ENCODE results near the gene PDGFRB. TPM values are rescaled to one million over a fixed set of nuclear protein-coding genes. Genes with fewer than 3 reads are reported as not detected.

PDGFRB gene
- total and polyA plus RNA-seq, 10 of the 15 experiments (the other 5 are each of a cell fraction or from before 2014, with no cell fraction given) = 0.02 to 3.0 (median 1.0) TPM

- no peak for ATAC-seq
- no peak for FAIRE-seq
- no TSS peak for BruUV-seq (replicated peaks)
- no peak overlapping the region for H2AFZ ChIP-seq (ENCODE audit: control insufficient read depth, low read depth, low read length)
- H3K4me2 ChIP-seq (ENCODE audit: control insufficient read depth, insufficient read depth) = no peak overlapping the region
- intact Hi-C loops (cut with micrococcal nuclease; ENCODE audit: unreplicated experiment) = no loop called here
- in situ Hi-C loops (cut with MboI) = no loop called here
- H3K27me3 ChIP-seq (replicated peaks in 1 of 2; ENCODE audit: control insufficient read depth in 2 of 2, insufficient read depth in 2 of 2, low read length in 1 of 2) = no peaks in the 10 kb centered on the region
- H3K9ac ChIP-seq (ENCODE audit: control insufficient read depth, insufficient read depth, low read length) = no peak overlapping the region
- ChIA-PET POLR2A (interaction anchor here (0.9 to 1.1 kb wide), 2 partner anchors 18 to 19 kb away, joined by 3 read pairs; partner anchors contain the start of gene PDGFRB), SMC1A (ENCODE audit: uncharacterized antibody, unreplicated experiment) (interaction anchor here (1.6 kb wide), 1 partner anchor 16 kb away, joined by 3 read pairs; no protein-coding TSS in a partner anchor), RAD21 (ENCODE audit: unreplicated experiment) (interaction anchor here (0.6 kb wide), 1 partner anchor 22 kb away, joined by 4 read pairs; no protein-coding TSS in a partner anchor), CTCF (interaction anchor here (0.8 kb wide), 1 partner anchor 21 kb away, joined by 3 read pairs; no protein-coding TSS in a partner anchor)
- 69% methylated on average over 5 of the region's 5 CpGs for WGBS (ENCODE audit: insufficient coverage, insufficient replicate concordance, low lambda C conversion rate, missing lambda C conversion rate)
- no peaks in the 10 kb centered on the region for H4K20me1 ChIP-seq (ENCODE audit: control insufficient read depth, insufficient read depth)
- H3K27ac ChIP-seq (ENCODE audit: control insufficient read depth, insufficient read depth) = no peak overlapping the region
- no peak for DNase-seq (ENCODE audit: low read depth, low spot score)
- no peak overlapping the region for H3K4me3 ChIP-seq
- no peaks in the 10 kb centered on the region for H3K4me1 ChIP-seq (ENCODE audit: control insufficient read depth, insufficient read depth, low read length)
- H3K9me3 ChIP-seq (replicated peaks; ENCODE audit: control insufficient read depth, insufficient read depth, low read length) = no peaks in the 10 kb centered on the region
- no peaks in the 10 kb centered on the region for H3K36me3 ChIP-seq (ENCODE audit: control insufficient read depth in 2 of 2, insufficient read depth in 2 of 2, low read length in 1 of 2)
- H3K79me2 ChIP-seq (ENCODE audit: control insufficient read depth, insufficient read depth, low read length) = no peaks in the 10 kb centered on the region
- TF ChIP-seq PRDM15 (CRISPR knock-in tag; IDR thresholded peaks at IDR 0.05) (no peak), ZNF384 (IDR thresholded peaks at IDR 0.05; ENCODE audit: borderline replicate concordance, low read depth, low read length) (no peak), FOXM1 (IDR thresholded peaks at IDR 0.05; ENCODE audit: low read depth, low read length) (no peak), SIX5 (IDR thresholded peaks at IDR 0.05; ENCODE audit: low read depth, low read length, severe bottlenecking) (no peak), SREBF2 (IDR thresholded peaks at IDR 0.05; ENCODE audit: low read length) (no peak), ZNF24 (IDR thresholded peaks at IDR 0.05) (no peak), SP1 (IDR thresholded peaks at IDR 0.05; ENCODE audit: low read depth, low read length) (no peak), PML (IDR thresholded peaks at IDR 0.05; ENCODE audit: low read length) (no peak), NRF1 (conservative IDR thresholded peaks at IDR 0.05; ENCODE audit: low read depth, low read length) (no peak)
These were observed 17.6 kb downstream of the PDGFRB start for GRCh38 chr5:150137997-150138396.
